GM23338 (cell line): ENCODE measurements around the gene CHAD. TPM values are rescaled to one million over a fixed set of nuclear protein-coding genes. Genes with fewer than 3 reads are reported as not detected.

Experiments used
- ATAC-seq: fragments of 200-7000 bp; cut with Tn5 transposase; 3 replicates; pipeline ENCODE4 v1.9.1; 2020
- DNase-seq: peaks from one replicate; pipeline ENCODE4 v3.0.0-alpha.2; 2015; ENCODE audit warnings: low spot score
- H2AFZ ChIP-seq: fragments of 200-600 bp; sonication (generic); 2 replicates; pipeline ENCODE4 v1.8.0; 2016; ENCODE audit warnings: antibody characterized with exemption, mild to moderate bottlenecking, moderate library complexity
- H3F3A ChIP-seq: fragments of 200-600 bp; sonication (generic); replicated peaks from 2 replicates; pipeline ENCODE4 v1.8.0; 2017; ENCODE audit warnings: antibody characterized with exemption, mixed run types, low read depth
- H3K27ac ChIP-seq: fragments of 200-600 bp; sonication (generic); 2 replicates; pipeline ENCODE4 v1.6.1; 2016; ENCODE audit warnings: low read depth
- H3K27me3 ChIP-seq: fragments of 200-600 bp; sonication (generic); 2 replicates; pipeline ENCODE4 v1.8.0; 2016; ENCODE audit warnings: mild to moderate bottlenecking, mixed run types, moderate library complexity; ENCODE audit not compliant: insufficient read depth
- H3K36me3 ChIP-seq: fragments of 200-600 bp; sonication (generic); 2 replicates; pipeline ENCODE4 v1.8.0; 2016; ENCODE audit warnings: mild to moderate bottlenecking; ENCODE audit not compliant: insufficient read depth
- H3K4me1 ChIP-seq: fragments of 200-600 bp; sonication (generic); 2 replicates; pipeline ENCODE4 v1.8.0; 2016; ENCODE audit warnings: mild to moderate bottlenecking, moderate library complexity; ENCODE audit not compliant: insufficient read depth
- H3K4me2 ChIP-seq: fragments of 200-600 bp; sonication (generic); 2 replicates; pipeline ENCODE4 v1.7.1; 2017; ENCODE audit warnings: mixed run types
- H3K4me3 ChIP-seq: fragments of 200-600 bp; sonication (generic); 2 replicates; pipeline ENCODE4 v1.6.1; 2016; ENCODE audit warnings: mixed run types
- H3K79me2 ChIP-seq: fragments of 200-600 bp; sonication (generic); replicated peaks from 2 replicates; pipeline ENCODE4 v1.8.0; 2017; ENCODE audit warnings: mild to moderate bottlenecking; ENCODE audit not compliant: insufficient read depth
- H3K9me2 ChIP-seq: fragments of 200-600 bp; sonication (generic); 2 replicates; pipeline ENCODE4 v1.8.0; 2017; ENCODE audit not compliant: insufficient read depth
- H4K20me1 ChIP-seq: fragments of 200-600 bp; sonication (generic); replicated peaks from 2 replicates; pipeline ENCODE4 v1.8.0; 2017; ENCODE audit warnings: mild to moderate bottlenecking; ENCODE audit not compliant: insufficient read depth
- H3K27ac Mint-ChIP-seq: 2 replicates; pipeline ENCODE4 v1.8.0; 2020; ENCODE audit warnings: inconsistent platforms, mild to moderate bottlenecking, moderate library complexity, mixed read lengths
- H3K27me3 Mint-ChIP-seq: 3 replicates; pipeline ENCODE4 v1.8.0; 2022; ENCODE audit warnings: low read depth, mild to moderate bottlenecking, moderate library complexity, mixed read lengths, inconsistent platforms; ENCODE audit not compliant: insufficient read depth, poor library complexity
- H3K36me3 Mint-ChIP-seq: 3 replicates; pipeline ENCODE4 v1.8.0; 2021; ENCODE audit warnings: low read depth, mild to moderate bottlenecking, inconsistent platforms, moderate library complexity, mixed read lengths
- H3K4me1 Mint-ChIP-seq: 3 replicates; pipeline ENCODE4 v1.8.0; 2020; ENCODE audit warnings: mild to moderate bottlenecking, inconsistent platforms, mixed read lengths
- H3K4me3 Mint-ChIP-seq: 3 replicates; pipeline ENCODE4 v1.8.0; 2021; ENCODE audit warnings: moderate library complexity, mild to moderate bottlenecking, inconsistent platforms, mixed read lengths
- H3K9me3 Mint-ChIP-seq: 3 replicates; pipeline ENCODE4 v1.8.0; 2020; ENCODE audit warnings: moderate library complexity, mild to moderate bottlenecking, inconsistent platforms, mixed read lengths
- EZH2 ChIP-seq: fragments of 200-600 bp; sonication (generic); IDR thresholded peaks from one replicate; pipeline ENCODE4 v1.8.0; 2017; ENCODE audit warnings: antibody characterized with exemption, mild to moderate bottlenecking, low read depth; ENCODE audit not compliant: unreplicated experiment
- EZH2phosphoT487 ChIP-seq: fragments of 200-600 bp; sonication (generic); IDR thresholded peaks from one replicate; pipeline ENCODE4 v1.8.1; 2018; ENCODE audit warnings: antibody characterized with exemption; ENCODE audit not compliant: unreplicated experiment
- NANOG ChIP-seq: IDR thresholded peaks from 2 replicates; pipeline ENCODE4 v1.6.1; 2016; ENCODE audit warnings: antibody characterized with exemption, borderline replicate concordance
- POLR2AphosphoS5 ChIP-seq: IDR thresholded peaks from 2 replicates; pipeline ENCODE4 v1.6.1; 2016; ENCODE audit warnings: antibody characterized with exemption, low read depth
- STAT1 ChIP-seq: IDR thresholded peaks from one replicate; pipeline ENCODE4 v1.6.1; 2016; ENCODE audit warnings: antibody characterized with exemption; ENCODE audit not compliant: unreplicated experiment
- ZNF114 ChIP-seq: fragments of 250-450 bp; sonication (Bioruptor Pico); IDR thresholded peaks from 2 replicates; pipeline ENCODE4 v1.5.0; 2020; ENCODE audit warnings: mild to moderate bottlenecking, moderate library complexity
- ZNF331 ChIP-seq: fragments of 250-450 bp; sonication (Bioruptor Pico); IDR thresholded peaks from 2 replicates; pipeline ENCODE4 v1.5.0; 2020; ENCODE audit warnings: low read depth, mild to moderate bottlenecking, moderate library complexity
- polyA plus RNA-seq: library from polyadenylated mRNA; unstranded; fragments of >200 nt; fragmentation: Nextera tagmentation; extraction: Ambion mirVana; gene quantifications from 2 replicates; pipeline ENCODE4 v1.2.1, GENCODE V29; 2016
- total RNA-seq: library from RNA; depleted of rRNA; stranded (reverse); fragments of >200 nt; shearing (Covaris generic); gene quantifications from 2 replicates; pipeline ENCODE4 v1.2.3, GENCODE V29; 2014
- TF ChIP-seq, protein P1 (sequence below): IDR thresholded peaks from one replicate; pipeline ENCODE4 v1.6.1; 2018; ENCODE audit warnings: antibody characterized with exemption; ENCODE audit not compliant: unreplicated experiment
- TF ChIP-seq, protein P2 (sequence below), 2 experiments: fragments of 200-600 bp in 1 of 2; sonication (generic) in 1 of 2; conservative IDR thresholded peaks; 2 replicates each; pipeline versions ENCODE4 v1.5.1 to v1.6.1; 2016 to 2017; ENCODE audit warnings: antibody characterized with exemption in 2 of 2, low read depth in 2 of 2, mild to moderate bottlenecking in 2 of 2, moderate library complexity in 1 of 2
- TF ChIP-seq, protein P3 (sequence below): fragments of 250-450 bp; sonication (Bioruptor Pico); IDR thresholded peaks from 2 replicates; pipeline ENCODE4 v1.5.0; 2020; ENCODE audit warnings: mild to moderate bottlenecking, moderate library complexity

CHAD gene
- total and polyA plus RNA-seq, 2 experiments from 2014 or later, result 0.18 TPM; not detected in 1

DNA sequence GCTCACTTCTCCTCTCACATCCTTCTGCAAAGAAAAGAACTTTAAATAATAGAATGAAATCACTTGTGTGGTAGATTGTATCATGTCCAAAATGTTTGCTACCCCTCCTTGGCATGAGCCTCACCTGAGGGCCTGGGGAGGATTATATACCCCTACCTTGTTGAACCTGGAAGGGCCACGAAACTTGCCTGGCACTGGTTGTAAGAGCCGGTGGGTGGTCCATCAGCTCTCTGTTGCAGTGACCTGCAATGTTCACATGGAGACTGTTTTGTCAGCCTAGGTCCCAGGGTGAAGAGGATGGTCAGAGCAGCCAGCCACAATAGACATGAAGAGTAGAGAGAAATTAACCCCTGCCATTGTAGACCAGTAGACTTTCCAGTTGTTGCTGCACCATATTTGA lies 20.2 kb upstream of the CHAD start:
- H3K4me3 Mint-ChIP-seq, result no peak overlapping the region
- H3K27me3 Mint-ChIP-seq, result peaks cover 5% of the 10 kb centered on the region
- H3K27ac ChIP-seq, result no peak overlapping the region
- H3K36me3 ChIP-seq, result no peaks in the 10 kb centered on the region
- H3F3A ChIP-seq, result no peaks in the 10 kb centered on the region
- peaks cover 2% of the 10 kb centered on the region; the same call in 1 of the 3 replicates for H3K4me1 Mint-ChIP-seq
- no peaks in the 10 kb centered on the region for H3K27me3 ChIP-seq
- peaks cover 18% of the 10 kb centered on the region for H3K36me3 Mint-ChIP-seq
- H3K79me2 ChIP-seq, result no peaks in the 10 kb centered on the region
- ATAC-seq, result no peak
- H3K9me2 ChIP-seq, result no peaks in the 10 kb centered on the region
- no peak overlapping the region for H3K27ac Mint-ChIP-seq
- H3K4me1 ChIP-seq, result no peaks in the 10 kb centered on the region
- no peaks in the 10 kb centered on the region for H3K9me3 Mint-ChIP-seq
- H2AFZ ChIP-seq, result no peak overlapping the region
- no peak overlapping the region for H3K4me3 ChIP-seq
- no peak for TF ChIP-seq EZH2
- TF ChIP-seq, protein P1, sequence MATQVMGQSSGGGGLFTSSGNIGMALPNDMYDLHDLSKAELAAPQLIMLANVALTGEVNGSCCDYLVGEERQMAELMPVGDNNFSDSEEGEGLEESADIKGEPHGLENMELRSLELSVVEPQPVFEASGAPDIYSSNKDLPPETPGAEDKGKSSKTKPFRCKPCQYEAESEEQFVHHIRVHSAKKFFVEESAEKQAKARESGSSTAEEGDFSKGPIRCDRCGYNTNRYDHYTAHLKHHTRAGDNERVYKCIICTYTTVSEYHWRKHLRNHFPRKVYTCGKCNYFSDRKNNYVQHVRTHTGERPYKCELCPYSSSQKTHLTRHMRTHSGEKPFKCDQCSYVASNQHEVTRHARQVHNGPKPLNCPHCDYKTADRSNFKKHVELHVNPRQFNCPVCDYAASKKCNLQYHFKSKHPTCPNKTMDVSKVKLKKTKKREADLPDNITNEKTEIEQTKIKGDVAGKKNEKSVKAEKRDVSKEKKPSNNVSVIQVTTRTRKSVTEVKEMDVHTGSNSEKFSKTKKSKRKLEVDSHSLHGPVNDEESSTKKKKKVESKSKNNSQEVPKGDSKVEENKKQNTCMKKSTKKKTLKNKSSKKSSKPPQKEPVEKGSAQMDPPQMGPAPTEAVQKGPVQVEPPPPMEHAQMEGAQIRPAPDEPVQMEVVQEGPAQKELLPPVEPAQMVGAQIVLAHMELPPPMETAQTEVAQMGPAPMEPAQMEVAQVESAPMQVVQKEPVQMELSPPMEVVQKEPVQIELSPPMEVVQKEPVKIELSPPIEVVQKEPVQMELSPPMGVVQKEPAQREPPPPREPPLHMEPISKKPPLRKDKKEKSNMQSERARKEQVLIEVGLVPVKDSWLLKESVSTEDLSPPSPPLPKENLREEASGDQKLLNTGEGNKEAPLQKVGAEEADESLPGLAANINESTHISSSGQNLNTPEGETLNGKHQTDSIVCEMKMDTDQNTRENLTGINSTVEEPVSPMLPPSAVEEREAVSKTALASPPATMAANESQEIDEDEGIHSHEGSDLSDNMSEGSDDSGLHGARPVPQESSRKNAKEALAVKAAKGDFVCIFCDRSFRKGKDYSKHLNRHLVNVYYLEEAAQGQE, result no peak
- no peak for TF ChIP-seq ZNF331 (CRISPR knock-in tag)
- no peak for TF ChIP-seq STAT1
- TF ChIP-seq NANOG, result no peak
- TF ChIP-seq EZH2phosphoT487, result no peak
- TF ChIP-seq, protein P2, sequence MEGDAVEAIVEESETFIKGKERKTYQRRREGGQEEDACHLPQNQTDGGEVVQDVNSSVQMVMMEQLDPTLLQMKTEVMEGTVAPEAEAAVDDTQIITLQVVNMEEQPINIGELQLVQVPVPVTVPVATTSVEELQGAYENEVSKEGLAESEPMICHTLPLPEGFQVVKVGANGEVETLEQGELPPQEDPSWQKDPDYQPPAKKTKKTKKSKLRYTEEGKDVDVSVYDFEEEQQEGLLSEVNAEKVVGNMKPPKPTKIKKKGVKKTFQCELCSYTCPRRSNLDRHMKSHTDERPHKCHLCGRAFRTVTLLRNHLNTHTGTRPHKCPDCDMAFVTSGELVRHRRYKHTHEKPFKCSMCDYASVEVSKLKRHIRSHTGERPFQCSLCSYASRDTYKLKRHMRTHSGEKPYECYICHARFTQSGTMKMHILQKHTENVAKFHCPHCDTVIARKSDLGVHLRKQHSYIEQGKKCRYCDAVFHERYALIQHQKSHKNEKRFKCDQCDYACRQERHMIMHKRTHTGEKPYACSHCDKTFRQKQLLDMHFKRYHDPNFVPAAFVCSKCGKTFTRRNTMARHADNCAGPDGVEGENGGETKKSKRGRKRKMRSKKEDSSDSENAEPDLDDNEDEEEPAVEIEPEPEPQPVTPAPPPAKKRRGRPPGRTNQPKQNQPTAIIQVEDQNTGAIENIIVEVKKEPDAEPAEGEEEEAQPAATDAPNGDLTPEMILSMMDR (conservative IDR thresholded peaks at IDR 0.05; ENCODE audit: low read depth in 2 of 2), result no peak
- TF ChIP-seq, protein P3, sequence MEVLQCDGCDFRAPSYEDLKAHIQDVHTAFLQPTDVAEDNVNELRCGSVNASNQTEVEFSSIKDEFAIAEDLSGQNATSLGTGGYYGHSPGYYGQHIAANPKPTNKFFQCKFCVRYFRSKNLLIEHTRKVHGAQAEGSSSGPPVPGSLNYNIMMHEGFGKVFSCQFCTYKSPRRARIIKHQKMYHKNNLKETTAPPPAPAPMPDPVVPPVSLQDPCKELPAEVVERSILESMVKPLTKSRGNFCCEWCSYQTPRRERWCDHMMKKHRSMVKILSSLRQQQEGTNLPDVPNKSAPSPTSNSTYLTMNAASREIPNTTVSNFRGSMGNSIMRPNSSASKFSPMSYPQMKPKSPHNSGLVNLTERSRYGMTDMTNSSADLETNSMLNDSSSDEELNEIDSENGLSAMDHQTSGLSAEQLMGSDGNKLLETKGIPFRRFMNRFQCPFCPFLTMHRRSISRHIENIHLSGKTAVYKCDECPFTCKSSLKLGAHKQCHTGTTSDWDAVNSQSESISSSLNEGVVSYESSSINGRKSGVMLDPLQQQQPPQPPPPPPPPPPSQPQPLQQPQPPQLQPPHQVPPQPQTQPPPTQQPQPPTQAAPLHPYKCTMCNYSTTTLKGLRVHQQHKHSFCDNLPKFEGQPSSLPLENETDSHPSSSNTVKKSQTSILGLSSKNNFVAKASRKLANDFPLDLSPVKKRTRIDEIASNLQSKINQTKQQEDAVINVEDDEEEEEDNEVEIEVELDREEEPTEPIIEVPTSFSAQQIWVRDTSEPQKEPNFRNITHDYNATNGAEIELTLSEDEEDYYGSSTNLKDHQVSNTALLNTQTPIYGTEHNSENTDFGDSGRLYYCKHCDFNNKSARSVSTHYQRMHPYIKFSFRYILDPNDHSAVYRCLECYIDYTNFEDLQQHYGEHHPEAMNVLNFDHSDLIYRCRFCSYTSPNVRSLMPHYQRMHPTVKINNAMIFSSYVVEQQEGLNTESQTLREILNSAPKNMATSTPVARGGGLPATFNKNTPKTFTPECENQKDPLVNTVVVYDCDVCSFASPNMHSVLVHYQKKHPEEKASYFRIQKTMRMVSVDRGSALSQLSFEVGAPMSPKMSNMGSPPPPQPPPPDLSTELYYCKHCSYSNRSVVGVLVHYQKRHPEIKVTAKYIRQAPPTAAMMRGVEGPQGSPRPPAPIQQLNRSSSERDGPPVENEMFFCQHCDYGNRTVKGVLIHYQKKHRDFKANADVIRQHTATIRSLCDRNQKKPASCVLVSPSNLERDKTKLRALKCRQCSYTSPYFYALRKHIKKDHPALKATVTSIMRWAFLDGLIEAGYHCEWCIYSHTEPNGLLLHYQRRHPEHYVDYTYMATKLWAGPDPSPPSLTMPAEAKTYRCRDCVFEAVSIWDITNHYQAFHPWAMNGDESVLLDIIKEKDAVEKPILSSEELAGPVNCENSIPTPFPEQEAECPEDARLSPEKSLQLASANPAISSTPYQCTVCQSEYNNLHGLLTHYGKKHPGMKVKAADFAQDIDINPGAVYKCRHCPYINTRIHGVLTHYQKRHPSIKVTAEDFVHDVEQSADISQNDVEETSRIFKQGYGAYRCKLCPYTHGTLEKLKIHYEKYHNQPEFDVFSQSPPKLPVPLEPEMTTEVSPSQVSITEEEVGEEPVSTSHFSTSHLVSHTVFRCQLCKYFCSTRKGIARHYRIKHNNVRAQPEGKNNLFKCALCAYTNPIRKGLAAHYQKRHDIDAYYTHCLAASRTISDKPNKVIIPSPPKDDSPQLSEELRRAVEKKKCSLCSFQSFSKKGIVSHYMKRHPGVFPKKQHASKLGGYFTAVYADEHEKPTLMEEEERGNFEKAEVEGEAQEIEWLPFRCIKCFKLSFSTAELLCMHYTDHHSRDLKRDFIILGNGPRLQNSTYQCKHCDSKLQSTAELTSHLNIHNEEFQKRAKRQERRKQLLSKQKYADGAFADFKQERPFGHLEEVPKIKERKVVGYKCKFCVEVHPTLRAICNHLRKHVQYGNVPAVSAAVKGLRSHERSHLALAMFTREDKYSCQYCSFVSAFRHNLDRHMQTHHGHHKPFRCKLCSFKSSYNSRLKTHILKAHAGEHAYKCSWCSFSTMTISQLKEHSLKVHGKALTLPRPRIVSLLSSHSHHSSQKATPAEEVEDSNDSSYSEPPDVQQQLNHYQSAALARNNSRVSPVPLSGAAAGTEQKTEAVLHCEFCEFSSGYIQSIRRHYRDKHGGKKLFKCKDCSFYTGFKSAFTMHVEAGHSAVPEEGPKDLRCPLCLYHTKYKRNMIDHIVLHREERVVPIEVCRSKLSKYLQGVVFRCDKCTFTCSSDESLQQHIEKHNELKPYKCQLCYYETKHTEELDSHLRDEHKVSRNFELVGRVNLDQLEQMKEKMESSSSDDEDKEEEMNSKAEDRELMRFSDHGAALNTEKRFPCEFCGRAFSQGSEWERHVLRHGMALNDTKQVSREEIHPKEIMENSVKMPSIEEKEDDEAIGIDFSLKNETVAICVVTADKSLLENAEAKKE (CRISPR knock-in tag), result no peak
- no peak for TF ChIP-seq ZNF114 (CRISPR knock-in tag)
- no peak for TF ChIP-seq POLR2AphosphoS5
- H4K20me1 ChIP-seq, result no peaks in the 10 kb centered on the region
- no peak overlapping the region for H3K4me2 ChIP-seq
- DNase-seq, result no peak
